ENCODE data around the gene POPDC3. TPM values are rescaled to one million over a fixed set of nuclear protein-coding genes. Genes with fewer than 3 reads are reported as not detected.

Gene POPDC3
- total RNA-seq, 1 experiment from 2014 or later = 5.7 TPM

DNA sequence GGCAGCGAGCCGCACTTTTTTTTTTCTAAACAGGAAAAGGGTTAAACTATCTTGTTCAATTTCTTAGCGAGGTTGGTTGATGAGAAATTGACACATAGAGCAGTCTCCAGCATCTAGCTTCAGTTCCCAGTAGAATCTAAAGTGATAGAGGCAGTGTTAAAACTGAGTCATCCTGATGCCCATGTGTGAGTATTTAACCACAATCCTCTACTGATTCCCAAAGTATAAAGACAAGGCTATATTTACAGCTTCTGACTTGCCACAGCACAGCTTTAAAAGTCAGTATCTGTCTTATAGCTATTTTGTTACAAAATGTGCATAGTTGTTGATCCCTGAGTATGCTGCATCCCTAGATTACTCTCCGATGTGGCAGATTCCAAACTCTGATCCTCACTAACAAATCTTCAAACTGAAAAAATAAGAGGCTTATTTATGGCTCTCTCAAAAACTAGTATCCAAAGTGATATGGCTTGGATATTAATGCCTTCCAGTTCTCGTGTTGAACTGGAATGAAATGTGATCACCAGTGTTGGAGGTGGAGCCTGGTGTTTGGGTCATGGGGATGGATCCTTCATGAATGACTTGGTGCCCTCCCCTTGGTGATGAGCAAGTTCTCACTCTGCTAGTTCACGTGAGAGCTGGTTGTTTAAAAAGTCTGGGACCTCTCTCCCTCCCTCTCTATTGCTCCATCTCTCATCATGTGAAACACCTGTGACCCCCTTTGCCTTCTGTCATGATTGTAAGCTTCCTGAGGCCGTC, 13.1 kb upstream of the POPDC3 start:
- Histone ChIP-seq H2BK20ac (ENCODE audit: low read depth, low read length, poor library complexity, severe bottlenecking) (no peak overlapping the region), H2AK5ac (ENCODE audit: insufficient read length, low read length) (no peak overlapping the region), H3K4me1 (ENCODE audit: insufficient read depth, low read length) (no peaks in the 10 kb centered on the region; the same call in 1 of the 2 replicates), H2BK5ac (ENCODE audit: insufficient read length, low read length) (no peak overlapping the region), H3K4ac (ENCODE audit: low read depth, low read length) (no peak overlapping the region), H3K27ac (ENCODE audit: insufficient read length, low read depth, low read length) (no peak overlapping the region), H3K14ac (ENCODE audit: insufficient read depth, low read length) (no peak overlapping the region), H4K5ac (ENCODE audit: insufficient read length, low read depth, low read length) (no peak overlapping the region), H3K79me1 (ENCODE audit: insufficient read depth, low read depth, low read length, poor library complexity, severe bottlenecking) (no peaks in the 10 kb centered on the region), H3K79me2 (ENCODE audit: insufficient read depth, low read length) (no peaks in the 10 kb centered on the region), H4K8ac (replicated peaks; ENCODE audit: insufficient read length, low read depth, low read length) (no peak overlapping the region), H3K9ac (ENCODE audit: extremely low read depth, insufficient read length, low read length) (no peak overlapping the region), H3K27me3 (ENCODE audit: insufficient read depth, low read length) (no peaks in the 10 kb centered on the region), H2BK120ac (ENCODE audit: low read depth, low read length, poor library complexity, severe bottlenecking) (no peak overlapping the region), H2AFZ (ENCODE audit: low read length) (no peak overlapping the region), H4K91ac (ENCODE audit: insufficient read length, low read depth, low read length) (no peak overlapping the region), H3K18ac (ENCODE audit: insufficient read length, low read depth, low read length) (no peak overlapping the region), H2BK15ac (ENCODE audit: low read depth, low read length) (no peak overlapping the region), H4K20me1 (ENCODE audit: control insufficient read depth, insufficient read depth, insufficient read length) (no peaks in the 10 kb centered on the region), H3K23ac (ENCODE audit: insufficient read length, low read depth, low read length) (no peak overlapping the region), H3T11ph (ENCODE audit: low read length) (no peak overlapping the region), H3K56ac (ENCODE audit: insufficient read length, low read depth, low read length) (no peak overlapping the region), H3K9me3 (ENCODE audit: control insufficient read depth, low read depth, low read length) (no peaks in the 10 kb centered on the region), H3K4me2 (ENCODE audit: insufficient read depth, insufficient read length, low read length) (no peak overlapping the region), H2BK12ac (ENCODE audit: insufficient read length, low read depth, low read length) (no peak overlapping the region), H3K23me2 (ENCODE audit: insufficient read length, low read depth, low read length, poor library complexity, severe bottlenecking) (no peaks in the 10 kb centered on the region)
- Mint-ChIP-seq H3K36me3 (ENCODE audit: insufficient read depth in 1 of 3, low read depth in 3 of 3) (no peaks in the 10 kb centered on the region; a peak in 2 of 7 replicates), H3K4me3 (no peak overlapping the region), H3K27me3 (ENCODE audit: low read depth) (no peaks in the 10 kb centered on the region), H3K4me1 (peaks cover 6 to 7% of the 10 kb centered on the region in 2 experiments), H3K9me3 (peaks cover 5 to 7% of the 10 kb centered on the region in 2 experiments; a peak in 2 of 5 replicates), H3K27ac (no peak overlapping the region)
- TF ChIP-seq, protein P1, sequence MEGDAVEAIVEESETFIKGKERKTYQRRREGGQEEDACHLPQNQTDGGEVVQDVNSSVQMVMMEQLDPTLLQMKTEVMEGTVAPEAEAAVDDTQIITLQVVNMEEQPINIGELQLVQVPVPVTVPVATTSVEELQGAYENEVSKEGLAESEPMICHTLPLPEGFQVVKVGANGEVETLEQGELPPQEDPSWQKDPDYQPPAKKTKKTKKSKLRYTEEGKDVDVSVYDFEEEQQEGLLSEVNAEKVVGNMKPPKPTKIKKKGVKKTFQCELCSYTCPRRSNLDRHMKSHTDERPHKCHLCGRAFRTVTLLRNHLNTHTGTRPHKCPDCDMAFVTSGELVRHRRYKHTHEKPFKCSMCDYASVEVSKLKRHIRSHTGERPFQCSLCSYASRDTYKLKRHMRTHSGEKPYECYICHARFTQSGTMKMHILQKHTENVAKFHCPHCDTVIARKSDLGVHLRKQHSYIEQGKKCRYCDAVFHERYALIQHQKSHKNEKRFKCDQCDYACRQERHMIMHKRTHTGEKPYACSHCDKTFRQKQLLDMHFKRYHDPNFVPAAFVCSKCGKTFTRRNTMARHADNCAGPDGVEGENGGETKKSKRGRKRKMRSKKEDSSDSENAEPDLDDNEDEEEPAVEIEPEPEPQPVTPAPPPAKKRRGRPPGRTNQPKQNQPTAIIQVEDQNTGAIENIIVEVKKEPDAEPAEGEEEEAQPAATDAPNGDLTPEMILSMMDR (conservative IDR thresholded peaks at IDR 0.05) = no peak
- no peak for DNase-seq
- no CpG with 5 or more reads among the region's 7 CpGs for WGBS (ENCODE audit: extremely low coverage, insufficient read length, low lambda C conversion rate)
